ENCODE results near the gene MEG3. TPM values are rescaled to one million over a fixed set of nuclear protein-coding genes. Genes with fewer than 3 reads are reported as not detected.

MEG3 gene
- total RNA-seq, 2 donors from 2014 or later, result 6.5 to 9.5 TPM

- Histone ChIP-seq H3K4me3 (no peak overlapping the region), H3K27ac (no peak overlapping the region), H3K4me1 (no peaks in the 10 kb centered on the region), H3K36me3 (no peaks in the 10 kb centered on the region), H3K27me3 (no peaks in the 10 kb centered on the region), H3K9me3 (peaks cover 0 to 37% of the 10 kb centered on the region in 2 donors)
- TF ChIP-seq CTCF (IDR thresholded peaks at IDR 0.05), result no peak
- no peak for DNase-seq (ENCODE audit: low spot score)
These were observed 15.5 kb upstream of the MEG3 start for GRCh38 chr14:100810435-100810834.

GRCh38 chr14:100810861-100811461 lies 15.0 kb upstream of the MEG3 start:
- Histone ChIP-seq H3K27me3 (no peaks in the 10 kb centered on the region), H3K4me1 (no peaks in the 10 kb centered on the region), H3K36me3 (no peaks in the 10 kb centered on the region), H3K27ac (no peak overlapping the region), H3K4me3 (no peak overlapping the region), H3K9me3 (peaks cover 0 to 37% of the 10 kb centered on the region in 2 donors)
- DNase-seq (ENCODE audit: low spot score), result no peak
- no peak for TF ChIP-seq CTCF (IDR thresholded peaks at IDR 0.05)

GRCh38 chr14:100813291-100813690 lies 12.6 kb upstream of the MEG3 start:
- DNase-seq (ENCODE audit: low spot score), result no peak
- no peaks in the 10 kb centered on the region for H3K27me3 ChIP-seq
- H3K36me3 ChIP-seq, result no peaks in the 10 kb centered on the region
- no peak overlapping the region for H3K27ac ChIP-seq
- no peak overlapping the region for H3K4me3 ChIP-seq
- TF ChIP-seq CTCF (IDR thresholded peaks at IDR 0.05), result no peak
- H3K9me3 ChIP-seq, result peaks cover 0 to 28% of the 10 kb centered on the region in 2 donors
- H3K4me1 ChIP-seq, result no peaks in the 10 kb centered on the region

GRCh38 chr14:100815478-100816285 lies 10.2 kb upstream of the MEG3 start:
- Histone ChIP-seq H3K27ac (no peak overlapping the region), H3K27me3 (no peaks in the 10 kb centered on the region), H3K9me3 (peaks cover 0 to 8% of the 10 kb centered on the region in 2 donors), H3K36me3 (no peaks in the 10 kb centered on the region), H3K4me1 (no peaks in the 10 kb centered on the region), H3K4me3 (no peak overlapping the region)
- no peak for TF ChIP-seq CTCF (IDR thresholded peaks at IDR 0.05)
- no peak for DNase-seq (ENCODE audit: low spot score)

- Histone ChIP-seq H3K36me3 (no peaks in the 10 kb centered on the region), H3K4me3 (no peak overlapping the region), H3K4me1 (no peaks in the 10 kb centered on the region), H3K27me3 (no peaks in the 10 kb centered on the region), H3K27ac (no peak overlapping the region), H3K9me3 (peaks cover 0 to under 1% of the 10 kb centered on the region in 2 donors)
- TF ChIP-seq CTCF (IDR thresholded peaks at IDR 0.05), result no peak
- no peak for DNase-seq (ENCODE audit: low spot score)
These were observed 9.5 kb upstream of the MEG3 start for GRCh38 chr14:100816286-100816949.
